ENCODE data around the gene CMTM3. TPM values are rescaled to one million over a fixed set of nuclear protein-coding genes. Genes with fewer than 3 reads are reported as not detected.

Gene CMTM3
- total and polyA plus RNA-seq, 9 of the 15 experiments (the other 6 are each of a cell fraction or from before 2014, with no cell fraction given), result 4.6 to 33.4 (median 17.5) TPM

DNA sequence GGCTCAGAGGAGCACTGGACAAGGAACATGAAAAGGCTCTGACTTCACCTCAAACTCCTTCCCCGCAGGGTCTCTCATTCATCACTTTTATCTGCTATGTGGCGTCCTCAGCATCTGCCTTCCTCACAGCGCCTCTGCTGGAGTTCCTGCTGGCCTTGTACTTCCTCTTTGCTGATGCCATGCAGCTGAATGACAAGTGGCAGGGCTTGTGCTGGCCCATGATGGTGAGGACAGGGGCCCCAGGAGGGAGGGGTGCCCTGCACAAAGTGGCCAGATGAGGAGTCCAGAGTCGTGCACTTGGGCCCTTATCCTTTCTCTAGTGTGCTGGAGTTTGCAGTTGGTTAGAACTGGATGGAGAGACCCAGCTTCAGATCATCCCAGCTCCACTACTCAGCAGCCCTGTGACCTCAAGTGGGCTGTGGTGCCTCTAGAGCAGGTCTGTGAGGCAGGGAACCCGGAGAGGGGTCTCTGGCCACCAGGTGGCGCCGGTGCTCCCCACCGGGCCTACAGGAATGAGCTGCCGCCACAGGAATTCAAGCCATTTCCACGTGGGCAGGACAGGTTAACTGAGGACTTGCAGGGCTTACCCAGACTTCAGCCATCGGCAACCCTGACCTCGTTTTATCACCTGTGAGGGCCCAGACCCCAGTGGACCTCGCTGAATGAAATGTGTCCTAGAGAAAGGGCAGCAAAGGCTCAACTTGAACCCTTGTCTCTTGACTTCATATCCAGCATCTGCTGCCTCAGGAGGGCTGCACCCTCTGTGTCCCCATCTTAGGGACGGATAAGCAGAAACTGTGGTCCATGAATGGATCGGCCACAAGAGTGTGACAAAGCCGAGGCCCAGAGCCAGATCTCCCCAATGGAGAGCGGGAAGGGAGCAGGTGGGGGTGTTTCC lies 4.0 kb downstream of the CMTM3 start (continued):
- no peak for TF ChIP-seq ZNF830 (CRISPR knock-in tag; IDR thresholded peaks at IDR 0.05)
- peak; percentile 68 for TF ChIP-seq ZFX (CRISPR knock-in tag; IDR thresholded peaks at IDR 0.05)
- TF ChIP-seq, protein P1, sequence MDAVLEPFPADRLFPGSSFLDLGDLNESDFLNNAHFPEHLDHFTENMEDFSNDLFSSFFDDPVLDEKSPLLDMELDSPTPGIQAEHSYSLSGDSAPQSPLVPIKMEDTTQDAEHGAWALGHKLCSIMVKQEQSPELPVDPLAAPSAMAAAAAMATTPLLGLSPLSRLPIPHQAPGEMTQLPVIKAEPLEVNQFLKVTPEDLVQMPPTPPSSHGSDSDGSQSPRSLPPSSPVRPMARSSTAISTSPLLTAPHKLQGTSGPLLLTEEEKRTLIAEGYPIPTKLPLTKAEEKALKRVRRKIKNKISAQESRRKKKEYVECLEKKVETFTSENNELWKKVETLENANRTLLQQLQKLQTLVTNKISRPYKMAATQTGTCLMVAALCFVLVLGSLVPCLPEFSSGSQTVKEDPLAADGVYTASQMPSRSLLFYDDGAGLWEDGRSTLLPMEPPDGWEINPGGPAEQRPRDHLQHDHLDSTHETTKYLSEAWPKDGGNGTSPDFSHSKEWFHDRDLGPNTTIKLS (IDR thresholded peaks at IDR 0.05; ENCODE audit: borderline replicate concordance, low read depth), result peak; percentile 65; the same call in 1 of the 2 replicates
- TF ChIP-seq NELFE (IDR thresholded peaks at IDR 0.05; ENCODE audit: insufficient read depth, insufficient read length), result no peak
- TF ChIP-seq, protein P2, sequence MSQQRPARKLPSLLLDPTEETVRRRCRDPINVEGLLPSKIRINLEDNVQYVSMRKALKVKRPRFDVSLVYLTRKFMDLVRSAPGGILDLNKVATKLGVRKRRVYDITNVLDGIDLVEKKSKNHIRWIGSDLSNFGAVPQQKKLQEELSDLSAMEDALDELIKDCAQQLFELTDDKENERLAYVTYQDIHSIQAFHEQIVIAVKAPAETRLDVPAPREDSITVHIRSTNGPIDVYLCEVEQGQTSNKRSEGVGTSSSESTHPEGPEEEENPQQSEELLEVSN (IDR thresholded peaks at IDR 0.05; ENCODE audit: borderline replicate concordance in 1 of 2, extremely low read depth in 1 of 2, insufficient read depth in 1 of 2, insufficient read length in 1 of 2, low read depth in 1 of 2, low read length in 1 of 2, poor library complexity in 1 of 2, severe bottlenecking in 1 of 2), result peak; percentile 73 to 88
- TF ChIP-seq ARID2 (IDR thresholded peaks at IDR 0.05), result peak; percentile 35; the same call in 1 of the 2 replicates
- TF ChIP-seq, protein P3, sequence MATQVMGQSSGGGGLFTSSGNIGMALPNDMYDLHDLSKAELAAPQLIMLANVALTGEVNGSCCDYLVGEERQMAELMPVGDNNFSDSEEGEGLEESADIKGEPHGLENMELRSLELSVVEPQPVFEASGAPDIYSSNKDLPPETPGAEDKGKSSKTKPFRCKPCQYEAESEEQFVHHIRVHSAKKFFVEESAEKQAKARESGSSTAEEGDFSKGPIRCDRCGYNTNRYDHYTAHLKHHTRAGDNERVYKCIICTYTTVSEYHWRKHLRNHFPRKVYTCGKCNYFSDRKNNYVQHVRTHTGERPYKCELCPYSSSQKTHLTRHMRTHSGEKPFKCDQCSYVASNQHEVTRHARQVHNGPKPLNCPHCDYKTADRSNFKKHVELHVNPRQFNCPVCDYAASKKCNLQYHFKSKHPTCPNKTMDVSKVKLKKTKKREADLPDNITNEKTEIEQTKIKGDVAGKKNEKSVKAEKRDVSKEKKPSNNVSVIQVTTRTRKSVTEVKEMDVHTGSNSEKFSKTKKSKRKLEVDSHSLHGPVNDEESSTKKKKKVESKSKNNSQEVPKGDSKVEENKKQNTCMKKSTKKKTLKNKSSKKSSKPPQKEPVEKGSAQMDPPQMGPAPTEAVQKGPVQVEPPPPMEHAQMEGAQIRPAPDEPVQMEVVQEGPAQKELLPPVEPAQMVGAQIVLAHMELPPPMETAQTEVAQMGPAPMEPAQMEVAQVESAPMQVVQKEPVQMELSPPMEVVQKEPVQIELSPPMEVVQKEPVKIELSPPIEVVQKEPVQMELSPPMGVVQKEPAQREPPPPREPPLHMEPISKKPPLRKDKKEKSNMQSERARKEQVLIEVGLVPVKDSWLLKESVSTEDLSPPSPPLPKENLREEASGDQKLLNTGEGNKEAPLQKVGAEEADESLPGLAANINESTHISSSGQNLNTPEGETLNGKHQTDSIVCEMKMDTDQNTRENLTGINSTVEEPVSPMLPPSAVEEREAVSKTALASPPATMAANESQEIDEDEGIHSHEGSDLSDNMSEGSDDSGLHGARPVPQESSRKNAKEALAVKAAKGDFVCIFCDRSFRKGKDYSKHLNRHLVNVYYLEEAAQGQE (IDR thresholded peaks at IDR 0.05; ENCODE audit: borderline replicate concordance), result peak; percentile 81
- TF ChIP-seq, protein P3 (CRISPR knock-in tag; IDR thresholded peaks at IDR 0.05; ENCODE audit: low read depth), result no peak
- TF ChIP-seq DPF2 (IDR thresholded peaks at IDR 0.05), result 0 out of 2 replicates have a peak, but pooled peaks have one; percentile 20
- TF ChIP-seq MYBL2 (IDR thresholded peaks at IDR 0.05; ENCODE audit: low read depth), result no peak
- no peak for TF ChIP-seq MYBL2 (CRISPR knock-in tag; IDR thresholded peaks at IDR 0.05; ENCODE audit: borderline replicate concordance)
- TF ChIP-seq, protein P4, sequence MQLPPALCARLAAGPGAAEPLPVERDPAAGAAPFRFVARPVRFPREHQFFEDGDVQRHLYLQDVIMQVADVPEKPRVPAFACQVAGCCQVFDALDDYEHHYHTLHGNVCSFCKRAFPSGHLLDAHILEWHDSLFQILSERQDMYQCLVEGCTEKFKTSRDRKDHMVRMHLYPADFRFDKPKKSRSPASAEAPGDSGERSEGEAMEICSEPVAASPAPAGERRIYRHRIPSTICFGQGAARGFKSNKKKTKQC (CRISPR knock-in tag; IDR thresholded peaks at IDR 0.05), result 0 out of 2 replicates have a peak, but pooled peaks have one; percentile 24
- no peak for TF ChIP-seq ZC3H11A (IDR thresholded peaks at IDR 0.05; ENCODE audit: low read depth, low read length)
- 0 out of 2 replicates have a peak, but pooled peaks have one; percentile 22 for TF ChIP-seq HDGF (IDR thresholded peaks at IDR 0.05)
- TF ChIP-seq PTTG1 (tag; IDR thresholded peaks at IDR 0.05; ENCODE audit: low read depth), result no peak
- TF ChIP-seq SMC3 (conservative IDR thresholded peaks at IDR 0.05; ENCODE audit: insufficient read depth, low read depth, low read length), result peak; percentile 84
